HepG2 (cell line): ENCODE results near the gene FHIP1B.

Experiments used
- IRF1 ChIP-seq: sonication (generic); formaldehyde crosslinking; IDR thresholded peaks from 2 replicates; pipeline ENCODE4 v1.4.0; 2020; ENCODE audit warnings: low read depth, mild to moderate bottlenecking, missing genetic modification reagents
- SRSF1 ChIP-seq: fragments of 200-400 bp; formaldehyde crosslinking; optimal IDR thresholded peaks from 2 replicates; pipeline ENCODE3; 2017; ENCODE audit warnings: mild to moderate bottlenecking, low read depth, low read length, moderate library complexity
- TOE1 ChIP-seq: sonication (generic); formaldehyde crosslinking; IDR thresholded peaks from 2 replicates; pipeline ENCODE4 v1.4.0; 2020; ENCODE audit warnings: mild to moderate bottlenecking, missing genetic modification reagents

- no peak for TF ChIP-seq IRF1 (CRISPR knock-in tag)
- no peak for TF ChIP-seq SRSF1
- no peak for TF ChIP-seq TOE1 (CRISPR knock-in tag)
These were observed 18.8 kb upstream of the FHIP1B start for GRCh38 chr11:6253197-6253596.
